OCI-LY3 (cell line): Measurements from ENCODE around the gene RBBP4.
"Not testable (repeated sequence)": the region's sequence is repeated elsewhere in the genome, so short reads cannot be mapped to it uniquely, and the experiment has no call there.

Experiments used
- H2AFZ ChIP-seq: fragments of 200-600, 300-600 bp; shearing (Covaris generic); 2 replicates; pipeline ENCODE4 v1.6.0; 2014; ENCODE audit warnings: antibody characterized with exemption, low read depth, low read length
- H3K27ac ChIP-seq: fragments of 200-600, 300-600 bp; sonication (generic); 2 replicates; pipeline ENCODE4 v1.5.1; 2014; ENCODE audit warnings: mild to moderate bottlenecking, low read length, moderate library complexity, mixed read lengths
- H3K27me3 ChIP-seq: fragments of 200-600, 300-600 bp; sonication (generic); 2 replicates; pipeline ENCODE4 v1.6.1; 2014; ENCODE audit warnings: low read depth, low read length, mixed read lengths
- H3K36me3 ChIP-seq: fragments of 200-600, 300-600 bp; sonication (generic); replicated peaks from 2 replicates; pipeline ENCODE3; 2014; ENCODE audit warnings: low read depth, low read length, mixed read lengths
- H3K4me1 ChIP-seq: fragments of 300-600, 200-600 bp; sonication (generic); 2 replicates; pipeline ENCODE4 v1.6.1; 2014; ENCODE audit warnings: low read length, mixed read lengths
- H3K4me2 ChIP-seq: fragments of 200-600, 300-600 bp; sonication (generic); 2 replicates; pipeline ENCODE4 v1.6.1; 2014; ENCODE audit warnings: low read length, mixed read lengths
- H3K4me3 ChIP-seq: fragments of 300-600, 200-600 bp; sonication (generic); 2 replicates; pipeline ENCODE4 v1.5.1; 2014; ENCODE audit warnings: antibody characterized with exemption, mild to moderate bottlenecking, low read length, moderate library complexity
- H3K79me2 ChIP-seq: fragments of 300-600, 200-600 bp; shearing (Covaris generic); 2 replicates; pipeline ENCODE4 v1.6.1; 2014; ENCODE audit warnings: mild to moderate bottlenecking, low read length, mixed read lengths
- H3K9ac ChIP-seq: fragments of 300-600, 200-600 bp; shearing (Covaris generic); 2 replicates; pipeline ENCODE4 v1.6.0; 2014; ENCODE audit warnings: mild to moderate bottlenecking, low read length, moderate library complexity
- H3K9me3 ChIP-seq: fragments of 200-600, 300-600 bp; shearing (Covaris generic); 2 replicates; pipeline ENCODE4 v1.6.1; 2014; ENCODE audit warnings: low read length, mixed read lengths; ENCODE audit not compliant: insufficient read depth
- H4K20me1 ChIP-seq: fragments of 200-600, 300-600 bp; sonication (generic); 2 replicates; pipeline ENCODE4 v1.6.1; 2016; ENCODE audit warnings: low read length, mixed read lengths; ENCODE audit not compliant: insufficient read depth
- CTCF ChIP-seq: fragments of 200-600, 300-600 bp; sonication (generic); IDR thresholded peaks from 2 replicates; pipeline ENCODE4 v1.5.1; 2014; ENCODE audit warnings: antibody characterized with exemption, low read length, low read depth
- EZH2phosphoT487 ChIP-seq: fragments of 200-600 bp; shearing (Covaris generic); IDR thresholded peaks from 2 replicates; pipeline ENCODE4 v1.6.1; 2018; ENCODE audit warnings: antibody characterized with exemption, mixed run types, low read depth

Gene RBBP4

GRCh38 chr1:32632829-32633228 lies 18.2 kb upstream of the RBBP4 start:
- no peaks in the 10 kb centered on the region for H3K4me1 ChIP-seq
- no peaks in the 10 kb centered on the region for H3K27me3 ChIP-seq
- H4K20me1 ChIP-seq: no peaks in the 10 kb centered on the region
- TF ChIP-seq CTCF (no peak), EZH2phosphoT487 (no peak)
- H3K79me2 ChIP-seq: peaks cover 13% of the 10 kb centered on the region
- H3K4me3 ChIP-seq: no peak overlapping the region
- no peaks in the 10 kb centered on the region for H3K9me3 ChIP-seq
- H3K9ac ChIP-seq: no peak overlapping the region
- peaks cover 4% of the 10 kb centered on the region for H3K36me3 ChIP-seq
- H2AFZ ChIP-seq: no peak overlapping the region
- H3K4me2 ChIP-seq: no peak overlapping the region
- H3K27ac ChIP-seq: no peak overlapping the region

- no peaks in the 10 kb centered on the region for H3K4me1 ChIP-seq
- no peak overlapping the region for H3K27ac ChIP-seq
- H3K4me3 ChIP-seq: no peak overlapping the region
- no peaks in the 10 kb centered on the region for H3K9me3 ChIP-seq
- H3K79me2 ChIP-seq: peaks cover 22% of the 10 kb centered on the region
- peaks cover 4% of the 10 kb centered on the region for H3K36me3 ChIP-seq
- no peak overlapping the region for H3K4me2 ChIP-seq
- no peak overlapping the region for H3K9ac ChIP-seq
- H3K27me3 ChIP-seq: no peaks in the 10 kb centered on the region
- TF ChIP-seq EZH2phosphoT487: no peak
- no peak for TF ChIP-seq CTCF
- H2AFZ ChIP-seq: no peak overlapping the region
- no peaks in the 10 kb centered on the region for H4K20me1 ChIP-seq
These were observed 15.3 kb upstream of the RBBP4 start for GRCh38 chr1:32635508-32636277.

GRCh38 chr1:32636914-32637645 lies 13.9 kb upstream of the RBBP4 start:
- Histone ChIP-seq H3K9ac (no peak overlapping the region), H4K20me1 (no peaks in the 10 kb centered on the region), H3K4me1 (no peaks in the 10 kb centered on the region), H3K36me3 (peaks cover 4% of the 10 kb centered on the region), H3K9me3 (no peaks in the 10 kb centered on the region), H3K27me3 (no peaks in the 10 kb centered on the region), H3K4me3 (no peak overlapping the region), H3K4me2 (no peak overlapping the region), H2AFZ (no peak overlapping the region), H3K27ac (no peak overlapping the region), H3K79me2 (peaks cover 22% of the 10 kb centered on the region)
- no peak for TF ChIP-seq CTCF
- TF ChIP-seq EZH2phosphoT487: no peak

GRCh38 chr1:32639489-32640075 lies 11.4 kb upstream of the RBBP4 start:
- H3K27ac ChIP-seq: no peak overlapping the region
- no peaks in the 10 kb centered on the region for H3K9me3 ChIP-seq
- no peak overlapping the region for H3K9ac ChIP-seq
- no peak overlapping the region for H3K4me3 ChIP-seq
- no peaks in the 10 kb centered on the region for H4K20me1 ChIP-seq
- no peaks in the 10 kb centered on the region for H3K36me3 ChIP-seq
- H3K79me2 ChIP-seq: peaks cover 37% of the 10 kb centered on the region
- H2AFZ ChIP-seq: no peak overlapping the region
- H3K4me1 ChIP-seq: no peaks in the 10 kb centered on the region
- H3K4me2 ChIP-seq: no peak overlapping the region
- no peak for TF ChIP-seq CTCF
- no peak for TF ChIP-seq EZH2phosphoT487
- H3K27me3 ChIP-seq: no peaks in the 10 kb centered on the region

GRCh38 chr1:32642292-32642827 lies 8.6 kb upstream of the RBBP4 start:
- H3K27ac ChIP-seq, H3K27me3 ChIP-seq, H3K36me3 ChIP-seq, H3K4me1 ChIP-seq, H3K9me3 ChIP-seq, H4K20me1 ChIP-seq, H2AFZ ChIP-seq, H3K4me3 ChIP-seq, H3K9ac ChIP-seq, H3K4me2 ChIP-seq: not testable (repeated sequence)
- peaks cover 39% of the 10 kb centered on the region for H3K79me2 ChIP-seq
